Right lobe of liver (tissue), 6 donors: ENCODE data around the gene SLC45A3. TPM values are rescaled to one million over a fixed set of nuclear protein-coding genes. Genes with fewer than 3 reads are reported as not detected.

Source experiments
- ATAC-seq, 4 donors: fragments of 200-7000 bp; cut with Tn5 transposase; one replicate each; pipeline ENCODE4 v1.9.1; 2020; ENCODE audit warnings: mild to moderate bottlenecking in 4 of 4, moderate library complexity in 4 of 4
- DNase-seq, 3 donors: peaks; one replicate each; pipeline ENCODE4 v3.0.0-alpha.2; 2020
- H3K27ac ChIP-seq, 3 donors: fragments of 200-600 bp; one replicate each; pipeline ENCODE4 v1.8.0; 2022
- H3K27me3 ChIP-seq, 2 donors: fragments of 200-600 bp; one replicate each; pipeline ENCODE4 v1.8.0; 2022
- H3K36me3 ChIP-seq, 4 donors: fragments of 200-600 bp; sonication (generic) in 1 of 4; one replicate each; pipeline versions ENCODE4 v1.5.1 to v1.8.0; 2017 to 2022; ENCODE audit warnings: control low read depth in 1 of 4
- H3K4me1 ChIP-seq, 4 donors: fragments of 200-600 bp; sonication (generic) in 1 of 4; one replicate each; pipeline versions ENCODE4 v1.5.1 to v1.8.0; 2017 to 2022; ENCODE audit warnings: control low read depth in 1 of 4
- H3K4me3 ChIP-seq, 3 donors: fragments of 200-600 bp; one replicate each; pipeline ENCODE4 v1.8.0; 2022
- H3K9me3 ChIP-seq, 4 donors: fragments of 200-600 bp; sonication (generic) in 1 of 4; one replicate each; pipeline versions ENCODE4 v1.5.1 to v1.8.0; 2017 to 2022; ENCODE audit warnings: control low read depth in 1 of 4
- CTCF ChIP-seq, 4 donors: fragments of 200-600 bp in 3 of 4; fragments of 450-650 bp in 1 of 4; IDR thresholded peaks; one replicate each; pipeline versions ENCODE4 v1.5.1 to v1.8.0; 2016 to 2022; ENCODE audit warnings: antibody characterized with exemption in 4 of 4, mild to moderate bottlenecking in 2 of 4
- POLR2A ChIP-seq: fragments of 450-650 bp; IDR thresholded peaks from one replicate; pipeline ENCODE4 v1.6.1; 2017; ENCODE audit warnings: antibody characterized with exemption, mild to moderate bottlenecking
- WGBS: methylation state at CpG from one replicate; pipeline ENCODE4 v1.1.6; 2018; ENCODE audit warnings: low coverage, low lambda C conversion rate; ENCODE audit not compliant: insufficient coverage; ENCODE audit errors: missing lambda C conversion rate; 5-methylcytosine and 5-hydroxymethylcytosine counted together
- intact Hi-C, 2 donors: fragments of 100-400 bp; cut with DNase I; formaldehyde crosslinking; loops; one replicate each; pipeline versions ENCODE4 v1.11.2 to v1.14.1; 2022
- total RNA-seq, 6 experiments: library from RNA; depleted of rRNA in 2 of 6; stranded (reverse); fragments of >200 nt in 2 of 6; fragmentation: NEBNext Ultra II Directional in 3 of 6; extraction: Animal tissue kit (Norgen Biotek cat#: 25700) in 3 of 6; gene quantifications; one replicate each; pipeline versions ENCODE4 v1.1.0 to v1.2.4, GENCODE V29; 2016 to 2023
- donor health status: DM: no; HTN: yes; CAD: no.
- donor health status: DM: no; HTN: no; CAD: no.
- donor health status: DM: no; HTN: no; CAD: no.
- donor health status: DM: no; HTN: yes; CAD: no.
- donor health status: DM: no; HTN: yes; CAD: no.

The SLC45A3 gene
- total RNA-seq, 6 experiments from 2014 or later: 6.9 to 27.0 (median 7.9) TPM

- no peak for DNase-seq
- Histone ChIP-seq H3K27ac (no peak overlapping the region), H3K4me1 (peaks cover 0 to 74% (median 18%) of the 10 kb centered on the region in 4 donors)
These were observed 18.7 kb downstream of the SLC45A3 start for GRCh38 chr1:205661429-205662134.

GRCh38 chr1:205660361-205660760 lies 19.9 kb downstream of the SLC45A3 start:
- H3K27me3 ChIP-seq: no peaks in the 10 kb centered on the region
- H3K9me3 ChIP-seq: no peaks in the 10 kb centered on the region
- 50% methylated on average over 2 of the region's 8 CpGs for whole genome bisulfite sequencing
- intact Hi-C loops: loop anchor here in 1 of 2 donors (10.0 kb wide), 2 partner anchors 54 to 324 kb away; no protein-coding TSS in a partner anchor
- no peak for ATAC-seq
- peaks cover 0 to 62% (median 14%) of the 10 kb centered on the region in 4 donors for H3K4me1 ChIP-seq
- no peak overlapping the region for H3K27ac ChIP-seq
- no peak overlapping the region for H3K4me3 ChIP-seq
- no peak for DNase-seq
- TF ChIP-seq POLR2A (no peak), CTCF (IDR thresholded peaks at IDR 0.05) (no peak)
- peaks cover 0 to 43% (median 0%) of the 10 kb centered on the region in 4 donors for H3K36me3 ChIP-seq

More at GRCh38 chr1:205661429-205662134, 18.7 kb downstream of the SLC45A3 start:
- Histone ChIP-seq H3K27me3 (no peaks in the 10 kb centered on the region), H3K36me3 (peaks cover 0 to 43% (median 0%) of the 10 kb centered on the region in 4 donors), H3K9me3 (no peaks in the 10 kb centered on the region), H3K4me3 (no peak overlapping the region)
- WGBS: 33% methylated on average over 5 of the region's 16 CpGs
- TF ChIP-seq CTCF (IDR thresholded peaks at IDR 0.05): no peak
- TF ChIP-seq POLR2A: no peak
- intact Hi-C loops: loop anchor here in 1 of 2 donors (10.0 kb wide), 2 partner anchors 53 to 323 kb away; no protein-coding TSS in a partner anchor
- ATAC-seq: no peak

- TF ChIP-seq POLR2A (no peak), CTCF (IDR thresholded peaks at IDR 0.05) (peak; percentile 89 to 95 (median 90))
- peaks cover 0 to 49% (median 7%) of the 10 kb centered on the region in 4 donors for H3K4me1 ChIP-seq
- H3K4me3 ChIP-seq: no peak overlapping the region
- H3K36me3 ChIP-seq: peaks cover 0 to 47% (median 0%) of the 10 kb centered on the region in 4 donors
- H3K27ac ChIP-seq: peak overlapping the region in 1 of 3 donors; percentile 33
- 0% methylated on average over 2 of the region's 20 CpGs for WGBS
- intact Hi-C loops: loop anchor here (5.0 kb wide), 3 partner anchors 67 to 132 kb away; no protein-coding TSS in a partner anchor
- DNase-seq: peak; percentile 83 to 86 (median 83)
- no peaks in the 10 kb centered on the region for H3K9me3 ChIP-seq
- no peaks in the 10 kb centered on the region for H3K27me3 ChIP-seq
- peak; percentile 83 to 85 (median 84) for ATAC-seq
These were observed 21.2 kb downstream of the SLC45A3 start for GRCh38 chr1:205658943-205659581.

GRCh38 chr1:205656236-205656635 lies 24.1 kb downstream of the SLC45A3 start:
- no peak for DNase-seq
- H3K36me3 ChIP-seq: peaks cover 0 to 25% (median 0%) of the 10 kb centered on the region in 4 donors
- H3K27me3 ChIP-seq: no peaks in the 10 kb centered on the region
- 61% methylated on average over 2 of the region's 2 CpGs for WGBS
- intact Hi-C loops: loop anchor here (5.0 kb wide), 3 partner anchors 64 to 129 kb away; no protein-coding TSS in a partner anchor
- peaks cover 0 to 22% (median 3%) of the 10 kb centered on the region in 4 donors for H3K4me1 ChIP-seq
- no peak overlapping the region for H3K4me3 ChIP-seq
- H3K27ac ChIP-seq: no peak overlapping the region
- no peaks in the 10 kb centered on the region for H3K9me3 ChIP-seq
- ATAC-seq: no peak
- no peak for TF ChIP-seq POLR2A
- no peak for TF ChIP-seq CTCF (IDR thresholded peaks at IDR 0.05)
